ENCODE data around the gene ARHGAP28. TPM values are rescaled to one million over a fixed set of nuclear protein-coding genes. Genes with fewer than 3 reads are reported as not detected.

Gene ARHGAP28
- total RNA-seq, 1 experiment from 2014 or later = not detected

- Histone ChIP-seq H3K4me3 (ENCODE audit: low read depth, low read length, poor library complexity, severe bottlenecking) (no peak overlapping the region), H3K4me1 (ENCODE audit: insufficient read depth, low read length, poor library complexity, severe bottlenecking) (no peaks in the 10 kb centered on the region), H3K27ac (ENCODE audit: low read depth, low read length, poor library complexity, severe bottlenecking) (no peak overlapping the region), H3K36me3 (ENCODE audit: insufficient read depth, low read length, poor library complexity, severe bottlenecking) (no peaks in the 10 kb centered on the region), H3K9me3 (ENCODE audit: low read depth, low read length, poor library complexity, severe bottlenecking) (peaks cover 4% of the 10 kb centered on the region), H3K27me3 (replicated peaks; ENCODE audit: insufficient read depth, low read depth, low read length, poor library complexity) (no peaks in the 10 kb centered on the region)
- TF ChIP-seq CTCF (conservative IDR thresholded peaks at IDR 0.05; ENCODE audit: low read depth, low read length) = no peak
- TF ChIP-seq EZH2 (IDR thresholded peaks at IDR 0.05; ENCODE audit: borderline replicate concordance, low read depth, low read length, poor library complexity, severe bottlenecking) = no peak
- no TSS peak for BruUV-seq (replicated peaks)
- intact Hi-C loops (cut with micrococcal nuclease; ENCODE audit: unreplicated experiment) = no loop called here
- ChIA-PET CTCF (no interaction called here), POLR2A (ENCODE audit: low non-redundant PET) (no interaction called here)
- no peak for DNase-seq (ENCODE audit: low spot score)
Observed at GRCh38 chr18:6731222-6731596, 1.7 kb downstream of the ARHGAP28 start.

- DNase-seq (ENCODE audit: low spot score) = no peak
- intact Hi-C loops (cut with micrococcal nuclease; ENCODE audit: unreplicated experiment) = no loop called here
- Histone ChIP-seq H3K27ac (ENCODE audit: low read depth, low read length, poor library complexity, severe bottlenecking) (no peak overlapping the region), H3K36me3 (ENCODE audit: insufficient read depth, low read length, poor library complexity, severe bottlenecking) (no peaks in the 10 kb centered on the region), H3K4me3 (ENCODE audit: low read depth, low read length, poor library complexity, severe bottlenecking) (no peak overlapping the region), H3K9me3 (ENCODE audit: low read depth, low read length, poor library complexity, severe bottlenecking) (no peaks in the 10 kb centered on the region), H3K27me3 (replicated peaks; ENCODE audit: insufficient read depth, low read depth, low read length, poor library complexity) (no peaks in the 10 kb centered on the region), H3K4me1 (ENCODE audit: insufficient read depth, low read length, poor library complexity, severe bottlenecking) (no peaks in the 10 kb centered on the region)
- POLR2A ChIA-PET (ENCODE audit: low non-redundant PET) = no interaction called here
- TF ChIP-seq CTCF (conservative IDR thresholded peaks at IDR 0.05; ENCODE audit: low read depth, low read length) (no peak), EZH2 (IDR thresholded peaks at IDR 0.05; ENCODE audit: borderline replicate concordance, low read depth, low read length, poor library complexity, severe bottlenecking) (no peak)
- CTCF ChIA-PET = no interaction called here
- BruUV-seq (replicated peaks) = no TSS peak
Observed at GRCh38 chr18:6732952-6733351, 3.4 kb downstream of the ARHGAP28 start.

GRCh38 chr18:6733758-6734157, 4.2 kb downstream of the ARHGAP28 start:
- Histone ChIP-seq H3K4me3 (ENCODE audit: low read depth, low read length, poor library complexity, severe bottlenecking) (no peak overlapping the region), H3K4me1 (ENCODE audit: insufficient read depth, low read length, poor library complexity, severe bottlenecking) (no peaks in the 10 kb centered on the region), H3K27me3 (replicated peaks; ENCODE audit: insufficient read depth, low read depth, low read length, poor library complexity) (no peaks in the 10 kb centered on the region), H3K27ac (ENCODE audit: low read depth, low read length, poor library complexity, severe bottlenecking) (no peak overlapping the region), H3K36me3 (ENCODE audit: insufficient read depth, low read length, poor library complexity, severe bottlenecking) (no peaks in the 10 kb centered on the region), H3K9me3 (ENCODE audit: low read depth, low read length, poor library complexity, severe bottlenecking) (no peaks in the 10 kb centered on the region)
- TF ChIP-seq CTCF (conservative IDR thresholded peaks at IDR 0.05; ENCODE audit: low read depth, low read length) (no peak), EZH2 (IDR thresholded peaks at IDR 0.05; ENCODE audit: borderline replicate concordance, low read depth, low read length, poor library complexity, severe bottlenecking) (no peak)
- no peak for DNase-seq (ENCODE audit: low spot score)
- POLR2A ChIA-PET (ENCODE audit: low non-redundant PET) = no interaction called here
- intact Hi-C loops (cut with micrococcal nuclease; ENCODE audit: unreplicated experiment) = no loop called here
- CTCF ChIA-PET = no interaction called here
- BruUV-seq (replicated peaks) = no TSS peak

All from A673 (cell line).